Measurements from ENCODE around the gene IL1R1.

- no peak for TF ChIP-seq EP300 (IDR thresholded peaks at IDR 0.05)
- no peak for TF ChIP-seq CTCF (IDR thresholded peaks at IDR 0.05)
- TF ChIP-seq POLR2A (IDR thresholded peaks at IDR 0.05; ENCODE audit: low read depth), result no peak
These were observed 74.5 kb downstream of the IL1R1 start for GRCh38 chr2:102217032-102217431.

Measured in esophagus muscularis mucosa (tissue), 4 donors.